HepG2 (cell line): ENCODE results near the gene CD7. TPM values are rescaled to one million over a fixed set of nuclear protein-coding genes. Genes with fewer than 3 reads are reported as not detected.
A peak's percentile ranks its signal among the peaks of the same experiment; 100 is the strongest.

Experiments
- CCDC6 ChIP-seq: sonication (generic); formaldehyde crosslinking; IDR thresholded peaks from 2 replicates; pipeline ENCODE4 v1.8.1; 2022; ENCODE audit warnings: mild to moderate bottlenecking, missing genetic modification reagents, moderate library complexity
- EZH2 ChIP-seq: conservative IDR thresholded peaks from 2 replicates; pipeline ENCODE4 v1.6.1; 2012; ENCODE audit warnings: mild to moderate bottlenecking, low read depth, low read length, moderate library complexity
- IKZF1 ChIP-seq: fragments of 450-650 bp; IDR thresholded peaks from 2 replicates; pipeline ENCODE4 v1.7.1; 2016
- IKZF4 ChIP-seq: sonication (generic); formaldehyde crosslinking; IDR thresholded peaks from 2 replicates; pipeline ENCODE4 v1.5.1; 2020; ENCODE audit warnings: borderline replicate concordance, mild to moderate bottlenecking, low read depth, missing genetic modification reagents; ENCODE audit errors: not compliant biosample characterization
- MAZ ChIP-seq, 2 experiments: sonication (generic) in 1 of 2; formaldehyde crosslinking in 1 of 2; IDR thresholded peaks; 2 replicates each; pipeline versions ENCODE4 v1.5.0 to v1.6.1; 2012 to 2020; ENCODE audit warnings: low read depth in 2 of 2, mild to moderate bottlenecking in 2 of 2, borderline replicate concordance in 1 of 2, improper control_type of control experiment in 1 of 2, low read length in 1 of 2, missing genetic modification reagents in 1 of 2, moderate library complexity in 1 of 2
- NCOA1 ChIP-seq: sonication (generic); formaldehyde crosslinking; IDR thresholded peaks from 2 replicates; pipeline ENCODE4 v1.9.0; 2021; ENCODE audit warnings: missing genetic modification reagents
- PHF20 ChIP-seq: sonication (generic); formaldehyde crosslinking; IDR thresholded peaks from 2 replicates; pipeline ENCODE4 v1.5.0; 2020; ENCODE audit warnings: mild to moderate bottlenecking, missing genetic modification reagents
- RFX1 ChIP-seq: fragments of 450-650 bp; IDR thresholded peaks from 2 replicates; pipeline ENCODE4 v1.6.1; 2017
- RXRA ChIP-seq: sonication (generic); formaldehyde crosslinking; IDR thresholded peaks from 2 replicates; pipeline ENCODE4 v1.5.1; 2020; ENCODE audit warnings: missing genetic modification reagents
- SRSF9 ChIP-seq: fragments of 200-400 bp; formaldehyde crosslinking; IDR thresholded peaks from 2 replicates; pipeline ENCODE4 v1.6.1; 2018; ENCODE audit warnings: borderline replicate concordance, mild to moderate bottlenecking, low read depth, low read length; ENCODE audit not compliant: insufficient read depth, poor library complexity, severe bottlenecking
- TBL1XR1 ChIP-seq: fragments of 150-350 bp; IDR thresholded peaks from 2 replicates; pipeline ENCODE4 v1.6.1; 2014; ENCODE audit warnings: borderline replicate concordance, low read length; ENCODE audit not compliant: partially characterized antibody
- ZBTB20 ChIP-seq: sonication (generic); formaldehyde crosslinking; IDR thresholded peaks from 2 replicates; pipeline ENCODE4 v1.8.1; 2023; ENCODE audit warnings: missing genetic modification reagents, low read depth, mild to moderate bottlenecking, borderline replicate concordance
- ZMYM2 ChIP-seq: sonication (generic); formaldehyde crosslinking; IDR thresholded peaks from 2 replicates; pipeline ENCODE4 v1.8.0; 2022; ENCODE audit warnings: mild to moderate bottlenecking, missing genetic modification reagents
- ZNF235 ChIP-seq: sonication (generic); formaldehyde crosslinking; IDR thresholded peaks from 2 replicates; pipeline ENCODE4 v1.8.1; 2023; ENCODE audit warnings: mild to moderate bottlenecking, missing genetic modification reagents, borderline replicate concordance
- ZNF678 ChIP-seq: sonication (generic); formaldehyde crosslinking; IDR thresholded peaks from 2 replicates; pipeline ENCODE4 v1.4.0; 2020; ENCODE audit warnings: mild to moderate bottlenecking, missing genetic modification reagents
- ZNF879 ChIP-seq: sonication (generic); formaldehyde crosslinking; IDR thresholded peaks from 2 replicates; pipeline ENCODE4 v1.8.1; 2023; ENCODE audit warnings: missing genetic modification reagents
- polyA plus RNA-seq, 8 experiments: library from polyadenylated mRNA; depleted of rRNA in 3 of 8; stranded (reverse) in 7 of 8; unstranded in 1 of 8; fragments of >200 nt; fragmentation: Illumina TruSeq in 4 of 8; extraction: Trizol in 4 of 8; gene quantifications; 2 replicates each; pipeline versions ENCODE4 v1.2.1 to v1.2.3, GENCODE V29; 2011 to 2016; ENCODE audit warnings: low read depth in 4 of 8, missing spikeins in 1 of 8, mixed read lengths in 1 of 8; ENCODE audit not compliant: insufficient read depth in 1 of 8
- total RNA-seq, 5 experiments: library from RNA; depleted of rRNA; stranded (reverse); fragments of >200 nt; fragmentation: Illumina TruSeq; extraction: Trizol; gene quantifications; 2 replicates each; pipeline ENCODE4 v1.2.3, GENCODE V29; 2016; ENCODE audit warnings: low read depth in 1 of 5
- TF ChIP-seq, protein P1 (sequence below): sonication (generic); formaldehyde crosslinking; IDR thresholded peaks from 2 replicates; pipeline ENCODE4 v1.5.1; 2020; ENCODE audit warnings: missing genetic modification reagents, mild to moderate bottlenecking, borderline replicate concordance
- TF ChIP-seq, protein P2 (sequence below): sonication (generic); formaldehyde crosslinking; conservative IDR thresholded peaks from 2 replicates; pipeline ENCODE4 v1.4.0; 2020; ENCODE audit warnings: missing genetic modification reagents
- TF ChIP-seq, protein P3 (sequence below): sonication (generic); formaldehyde crosslinking; conservative IDR thresholded peaks from 2 replicates; pipeline ENCODE4 v1.8.0; 2022; ENCODE audit warnings: missing genetic modification reagents
- TF ChIP-seq, protein P4 (sequence below): sonication (generic); formaldehyde crosslinking; IDR thresholded peaks from 2 replicates; pipeline ENCODE4 v1.4.0; 2020; ENCODE audit warnings: mild to moderate bottlenecking, low read depth, missing genetic modification reagents
- TF ChIP-seq, protein P5 (sequence below): IDR thresholded peaks from 2 replicates; pipeline ENCODE4 v1.6.1; 2016; ENCODE audit warnings: missing biosample characterization, missing genetic modification reagents, low read depth

CD7 gene
- total and polyA plus RNA-seq, 2 of the 13 experiments (the other 11 are each of a cell fraction or from before 2014, with no cell fraction given): 67.6 to 76.4 TPM

DNA sequence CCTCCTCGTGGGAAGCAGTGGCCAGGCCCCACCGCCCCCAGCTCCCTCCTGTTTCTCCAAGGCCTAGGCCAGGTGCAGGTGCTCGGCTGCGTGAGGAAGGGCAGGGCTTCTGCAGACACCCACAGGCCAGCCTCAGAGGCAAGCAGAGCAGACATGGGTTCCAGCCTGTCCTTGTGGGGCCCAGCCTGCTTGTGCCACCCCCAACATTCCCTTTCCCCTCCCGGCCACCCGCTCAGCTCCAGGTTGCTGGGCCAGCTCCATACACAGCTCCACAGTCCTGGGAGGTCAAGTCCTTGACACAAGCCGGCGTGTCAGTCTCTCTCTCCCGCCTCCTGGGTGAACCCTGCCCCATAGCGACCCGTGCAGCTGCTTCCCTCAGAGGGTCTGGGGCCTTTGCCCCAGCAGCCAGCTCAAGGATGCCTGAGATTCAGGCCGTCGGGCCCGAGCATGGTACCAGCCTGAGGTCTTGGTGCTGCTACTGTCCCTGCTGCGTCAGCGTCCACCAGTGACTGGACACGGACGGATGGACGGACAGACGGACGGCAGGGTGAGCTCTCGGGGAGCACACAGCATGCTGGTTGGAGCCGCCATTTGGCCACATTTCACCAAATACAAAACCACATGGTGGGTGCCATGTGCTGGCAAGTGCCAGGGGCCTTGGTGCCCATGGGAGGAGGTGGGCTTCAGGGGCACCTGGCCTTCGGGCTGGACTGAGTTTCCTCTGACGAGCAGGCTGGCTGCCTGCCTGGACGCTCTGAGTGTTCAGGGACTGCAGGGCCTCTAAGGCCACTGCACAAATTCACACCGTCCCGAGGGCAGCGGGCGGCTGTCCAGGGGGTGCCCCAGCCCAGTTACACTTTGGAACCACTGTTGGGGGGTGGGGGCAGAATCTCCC is 8.1 kb upstream of the CD7 start (continued):
- TF ChIP-seq ZBTB20 (CRISPR knock-in tag) (peak; percentile 68; the same call in 1 of the 2 replicates), RFX1 (no peak), IKZF4 (CRISPR knock-in tag) (peak; percentile 56), NCOA1 (peak; percentile 93; the same call in 1 of the 2 replicates), ZNF678 (CRISPR knock-in tag) (peak; percentile 93), MAZ (IDR thresholded peaks at IDR 0.05; ENCODE audit: borderline replicate concordance, low read depth, low read length) (peak; percentile 42; the same call in 1 of the 2 replicates), MAZ (CRISPR knock-in tag; IDR thresholded peaks at IDR 0.05; ENCODE audit: low read depth) (peak; percentile 82; the same call in 1 of the 2 replicates), RXRA (peak; percentile 94), CCDC6 (CRISPR knock-in tag) (no peak), IKZF1 (no peak), EZH2 (no peak), TBL1XR1 (peak; percentile 44), SRSF9 (no peak), ZNF879 (no peak), PHF20 (CRISPR knock-in tag) (no peak; the same call in 1 of the 2 replicates), ZNF235 (CRISPR knock-in tag) (no peak), ZMYM2 (peak; percentile 67; the same call in 1 of the 2 replicates)
- TF ChIP-seq, protein P1, sequence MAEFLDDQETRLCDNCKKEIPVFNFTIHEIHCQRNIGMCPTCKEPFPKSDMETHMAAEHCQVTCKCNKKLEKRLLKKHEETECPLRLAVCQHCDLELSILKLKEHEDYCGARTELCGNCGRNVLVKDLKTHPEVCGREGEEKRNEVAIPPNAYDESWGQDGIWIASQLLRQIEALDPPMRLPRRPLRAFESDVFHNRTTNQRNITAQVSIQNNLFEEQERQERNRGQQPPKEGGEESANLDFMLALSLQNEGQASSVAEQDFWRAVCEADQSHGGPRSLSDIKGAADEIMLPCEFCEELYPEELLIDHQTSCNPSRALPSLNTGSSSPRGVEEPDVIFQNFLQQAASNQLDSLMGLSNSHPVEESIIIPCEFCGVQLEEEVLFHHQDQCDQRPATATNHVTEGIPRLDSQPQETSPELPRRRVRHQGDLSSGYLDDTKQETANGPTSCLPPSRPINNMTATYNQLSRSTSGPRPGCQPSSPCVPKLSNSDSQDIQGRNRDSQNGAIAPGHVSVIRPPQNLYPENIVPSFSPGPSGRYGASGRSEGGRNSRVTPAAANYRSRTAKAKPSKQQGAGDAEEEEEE (CRISPR knock-in tag): no peak
- TF ChIP-seq, protein P2, sequence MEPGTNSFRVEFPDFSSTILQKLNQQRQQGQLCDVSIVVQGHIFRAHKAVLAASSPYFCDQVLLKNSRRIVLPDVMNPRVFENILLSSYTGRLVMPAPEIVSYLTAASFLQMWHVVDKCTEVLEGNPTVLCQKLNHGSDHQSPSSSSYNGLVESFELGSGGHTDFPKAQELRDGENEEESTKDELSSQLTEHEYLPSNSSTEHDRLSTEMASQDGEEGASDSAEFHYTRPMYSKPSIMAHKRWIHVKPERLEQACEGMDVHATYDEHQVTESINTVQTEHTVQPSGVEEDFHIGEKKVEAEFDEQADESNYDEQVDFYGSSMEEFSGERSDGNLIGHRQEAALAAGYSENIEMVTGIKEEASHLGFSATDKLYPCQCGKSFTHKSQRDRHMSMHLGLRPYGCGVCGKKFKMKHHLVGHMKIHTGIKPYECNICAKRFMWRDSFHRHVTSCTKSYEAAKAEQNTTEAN: peak; percentile 58; the same call in 1 of the 2 replicates
- TF ChIP-seq, protein P3, sequence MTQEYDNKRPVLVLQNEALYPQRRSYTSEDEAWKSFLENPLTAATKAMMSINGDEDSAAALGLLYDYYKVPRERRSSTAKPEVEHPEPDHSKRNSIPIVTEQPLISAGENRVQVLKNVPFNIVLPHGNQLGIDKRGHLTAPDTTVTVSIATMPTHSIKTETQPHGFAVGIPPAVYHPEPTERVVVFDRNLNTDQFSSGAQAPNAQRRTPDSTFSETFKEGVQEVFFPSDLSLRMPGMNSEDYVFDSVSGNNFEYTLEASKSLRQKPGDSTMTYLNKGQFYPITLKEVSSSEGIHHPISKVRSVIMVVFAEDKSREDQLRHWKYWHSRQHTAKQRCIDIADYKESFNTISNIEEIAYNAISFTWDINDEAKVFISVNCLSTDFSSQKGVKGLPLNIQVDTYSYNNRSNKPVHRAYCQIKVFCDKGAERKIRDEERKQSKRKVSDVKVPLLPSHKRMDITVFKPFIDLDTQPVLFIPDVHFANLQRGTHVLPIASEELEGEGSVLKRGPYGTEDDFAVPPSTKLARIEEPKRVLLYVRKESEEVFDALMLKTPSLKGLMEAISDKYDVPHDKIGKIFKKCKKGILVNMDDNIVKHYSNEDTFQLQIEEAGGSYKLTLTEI (CRISPR knock-in tag): no peak
- TF ChIP-seq, protein P4, sequence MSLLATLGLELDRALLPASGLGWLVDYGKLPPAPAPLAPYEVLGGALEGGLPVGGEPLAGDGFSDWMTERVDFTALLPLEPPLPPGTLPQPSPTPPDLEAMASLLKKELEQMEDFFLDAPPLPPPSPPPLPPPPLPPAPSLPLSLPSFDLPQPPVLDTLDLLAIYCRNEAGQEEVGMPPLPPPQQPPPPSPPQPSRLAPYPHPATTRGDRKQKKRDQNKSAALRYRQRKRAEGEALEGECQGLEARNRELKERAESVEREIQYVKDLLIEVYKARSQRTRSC (CRISPR knock-in tag): no peak
- TF ChIP-seq, protein P5, sequence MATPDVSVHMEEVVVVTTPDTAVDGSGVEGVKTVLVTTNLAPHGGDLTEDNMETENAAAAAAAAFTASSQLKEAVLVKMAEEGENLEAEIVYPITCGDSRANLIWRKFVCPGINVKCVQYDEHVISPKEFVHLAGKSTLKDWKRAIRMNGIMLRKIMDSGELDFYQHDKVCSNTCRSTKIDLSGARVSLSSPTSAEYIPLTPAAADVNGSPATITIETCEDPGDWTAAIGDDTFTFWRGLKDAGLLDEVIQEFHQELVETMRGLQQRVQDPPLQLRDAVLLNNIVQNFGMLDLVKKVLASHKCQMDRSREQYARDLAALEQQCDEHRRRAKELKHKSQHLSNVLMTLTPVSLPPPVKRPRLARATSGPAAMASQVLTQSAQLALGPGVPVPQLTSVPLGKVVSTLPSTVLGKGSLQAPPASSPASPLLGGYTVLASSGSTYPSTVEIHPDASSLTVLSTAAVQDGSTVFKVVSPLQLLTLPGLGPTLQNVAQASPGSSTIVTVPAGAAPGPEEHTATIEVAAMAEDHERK (CRISPR knock-in tag): no peak
